Activated B cell treated with CpG ODN at 0.5 μM for 24 hours (primary cell): ENCODE data around the gene ZSWIM3. TPM values are rescaled to one million over a fixed set of nuclear protein-coding genes. Genes with fewer than 3 reads are reported as not detected.

Experiments used
- ATAC-seq: fragments of 200-7000 bp; cut with Tn5 transposase; one replicate; pipeline ENCODE4 v1.10.0; 2021; ENCODE audit warnings: low read depth, mild to moderate bottlenecking, moderate library complexity
- CTCF ChIA-PET: fragments of 350-600 bp; sonication (Branson Sonifier 250); formaldehyde crosslinking; loops from one replicate; lab custom pipeline; 2021; ENCODE audit warnings: antibody characterized with exemption; lab: Charles Lee
- POLR2A ChIA-PET: fragments of 350-600 bp; sonication (Branson Sonifier 250); formaldehyde crosslinking; loops from one replicate; lab custom pipeline; 2021; ENCODE audit warnings: antibody characterized with exemption; lab: Charles Lee
- DNase-seq: peaks from one replicate; pipeline ENCODE4 v3.0.0; 2022
- H3K27ac Mint-ChIP-seq: one replicate; pipeline ENCODE4 v1.8.0; 2020; ENCODE audit warnings: mixed read lengths
- H3K27me3 Mint-ChIP-seq: one replicate; pipeline ENCODE4 v1.8.0; 2021; ENCODE audit warnings: mixed read lengths
- H3K36me3 Mint-ChIP-seq: one replicate; pipeline ENCODE4 v1.8.0; 2021; ENCODE audit warnings: low read depth, mixed read lengths
- H3K4me1 Mint-ChIP-seq: one replicate; pipeline ENCODE4 v1.8.0; 2021; ENCODE audit warnings: mixed read lengths
- H3K4me3 Mint-ChIP-seq: one replicate; pipeline ENCODE4 v1.8.0; 2020; ENCODE audit warnings: mild to moderate bottlenecking, mixed read lengths
- H3K9me3 Mint-ChIP-seq: one replicate; pipeline ENCODE4 v1.8.0; 2020; ENCODE audit warnings: mixed read lengths
- CTCF ChIP-seq: fragments of 200-600 bp; IDR thresholded peaks from one replicate; pipeline ENCODE4 v1.8.0; 2022; ENCODE audit warnings: antibody characterized with exemption, mild to moderate bottlenecking
- intact Hi-C: fragments of 100-400 bp; cut with micrococcal nuclease; formaldehyde crosslinking; loops from one replicate; pipeline ENCODE4 v1.15.1; 2024
- total RNA-seq: library from RNA; stranded (reverse); gene quantifications from 2 replicates; pipeline ENCODE4 v1.2.3, GENCODE V29; 2022

Gene ZSWIM3
- total RNA-seq = 5.9 and 6.4 TPM in 2 replicates

- no peak for TF ChIP-seq CTCF
- peaks cover 22% of the 10 kb centered on the region for H3K36me3 Mint-ChIP-seq
- ATAC-seq (peak; percentile 98), DNase-seq (peak; percentile 67)
- peak within 1 kb of the TSS; percentile 94 for H3K4me3 Mint-ChIP-seq
- intact Hi-C loops = loop anchor here (1.0 to 2.0 kb wide), 8 partner anchors 15 to 232 kb away; partner anchors contain the start of genes CTSA, NCOA5, NEURL2 and UBE2C
- CTCF ChIA-PET = interaction anchor here (1.5 kb wide), 1 partner anchor 15 kb away, joined by 5 read pairs; no protein-coding TSS in a partner anchor
- H3K27me3 Mint-ChIP-seq = no peaks in the 10 kb centered on the region
- H3K9me3 Mint-ChIP-seq = no peaks in the 10 kb centered on the region
- peak within 1 kb of the TSS; percentile 94 for H3K27ac Mint-ChIP-seq
- POLR2A ChIA-PET = interaction anchor here (0.6 to 2.6 kb wide), 20 partner anchors 8 to 507 kb away, joined by 3 to 39 read pairs (median 4); partner anchors contain the start of genes CTSA, DNTTIP1, NEURL2 and PCIF1
- peaks cover 48% of the 10 kb centered on the region for H3K4me1 Mint-ChIP-seq
These were observed at the start of gene ZSWIM3, which contains the start of gene ACOT8 for GRCh38 chr20:45857114-45857881. ZSWIM3 (plus strand) TSS chr20:45857614; CDS start chr20:45857826, 212 bp downstream. ACOT8 (minus strand) TSS chr20:45857392; CDS start chr20:45857315, 77 bp downstream.

GRCh38 chr20:45810191-45810970, 47.0 kb upstream of the ZSWIM3 start:
- DNase-seq = no peak
- Mint-ChIP-seq H3K27ac (no peak overlapping the region), H3K27me3 (no peaks in the 10 kb centered on the region), H3K36me3 (peaks cover 48% of the 10 kb centered on the region), H3K4me1 (peaks cover 17% of the 10 kb centered on the region), H3K4me3 (no peak overlapping the region), H3K9me3 (no peaks in the 10 kb centered on the region)
- intact Hi-C loops = no loop called here
- ChIA-PET POLR2A (interaction anchor here (0.6 to 0.7 kb wide), 2 partner anchors 9 to 15 kb away, joined by 3 to 4 read pairs; no protein-coding TSS in a partner anchor), CTCF (no interaction called here)
- TF ChIP-seq CTCF = no peak
- ATAC-seq = no peak

- H3K27me3 Mint-ChIP-seq = no peaks in the 10 kb centered on the region
- intact Hi-C loops = loop anchor here (1.0 to 2.0 kb wide), 5 partner anchors 20 to 123 kb away; partner anchors contain the start of genes ACOT8, ZSWIM1 and ZSWIM3
These were observed 45.0 kb upstream of the ZSWIM3 start, which contains the start of gene UBE2C for GRCh38 chr20:45812157-45813005. UBE2C (plus strand) TSS chr20:45812644; CDS start chr20:45812696, 52 bp downstream.

More at GRCh38 chr20:45812157-45813005, 45.0 kb upstream of the ZSWIM3 start, which contains the start of gene UBE2C:
- peak within 1 kb of the TSS; percentile 84 for H3K4me3 Mint-ChIP-seq
- ATAC-seq (peak; percentile 100), DNase-seq (peak; percentile 79)
- H3K9me3 Mint-ChIP-seq = no peaks in the 10 kb centered on the region
- TF ChIP-seq CTCF = no peak
- CTCF ChIA-PET = interaction anchor here (1.0 kb wide), 1 partner anchor 175 kb away, joined by 3 read pairs; no protein-coding TSS in a partner anchor
- H3K36me3 Mint-ChIP-seq = peaks cover 34% of the 10 kb centered on the region
- peaks cover 17% of the 10 kb centered on the region for H3K4me1 Mint-ChIP-seq
- peak within 1 kb of the TSS; percentile 59 for H3K27ac Mint-ChIP-seq
- POLR2A ChIA-PET = interaction anchor here (0.7 to 1.6 kb wide), 2 partner anchors 123 to 494 kb away, joined by 3 to 6 read pairs; partner anchors contain the start of gene PCIF1
